ENCODE data around the gene PRSS23.

Gene PRSS23

DNA sequence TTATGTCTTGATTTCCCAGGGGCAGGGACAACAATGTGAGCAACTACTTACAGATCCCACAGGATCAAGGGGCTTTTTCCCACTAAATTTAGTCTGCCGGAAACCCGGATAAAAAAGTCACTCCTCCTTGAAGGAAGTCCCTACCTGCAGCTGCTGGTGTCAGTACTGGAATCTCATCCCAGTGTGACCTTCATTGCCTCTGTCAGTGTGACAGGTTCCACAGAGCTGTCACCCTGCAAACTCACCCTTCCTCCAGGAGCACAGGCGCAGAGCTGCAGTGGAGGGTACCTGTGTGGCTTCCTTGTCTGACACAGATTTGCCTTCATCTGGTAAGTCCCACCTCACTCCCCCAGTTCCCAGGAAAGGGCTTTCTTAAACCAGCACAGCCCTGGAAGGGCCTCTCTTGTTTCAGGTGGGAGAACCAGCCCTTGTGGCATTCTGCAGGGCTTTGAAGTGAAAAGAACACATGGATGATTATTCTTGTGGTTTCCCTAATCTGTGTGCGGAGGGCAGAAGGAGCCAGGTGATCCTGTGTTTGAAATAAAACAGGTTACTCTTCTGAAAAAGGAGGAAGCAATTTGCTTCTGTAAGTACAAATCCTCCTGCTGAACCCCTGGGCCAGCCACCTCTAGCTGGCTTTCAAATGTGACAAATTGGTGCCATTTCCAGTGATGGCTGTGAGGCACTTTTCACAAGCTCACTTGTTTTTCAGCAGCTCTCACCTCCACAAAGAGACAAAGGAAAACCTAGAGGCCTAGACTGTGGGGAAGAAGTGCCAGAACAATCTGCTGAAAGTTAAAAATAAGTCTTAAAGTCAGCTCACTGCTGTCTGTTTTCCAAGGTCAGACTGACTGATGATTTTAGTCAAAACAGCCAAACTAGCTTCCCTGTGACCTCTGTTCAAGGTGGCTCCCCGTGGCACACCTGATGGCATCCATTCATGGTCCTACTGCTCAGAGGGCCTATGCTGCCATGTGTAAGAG lies 9.2 kb upstream of the PRSS23 start:
- no peak for DNase-seq

GRCh38 chr11:86792150-86792549 lies 8.2 kb upstream of the PRSS23 start:
- DNase-seq: no peak

- no peak for DNase-seq
These were observed 7.0 kb upstream of the PRSS23 start for GRCh38 chr11:86793307-86793706.

DNA sequence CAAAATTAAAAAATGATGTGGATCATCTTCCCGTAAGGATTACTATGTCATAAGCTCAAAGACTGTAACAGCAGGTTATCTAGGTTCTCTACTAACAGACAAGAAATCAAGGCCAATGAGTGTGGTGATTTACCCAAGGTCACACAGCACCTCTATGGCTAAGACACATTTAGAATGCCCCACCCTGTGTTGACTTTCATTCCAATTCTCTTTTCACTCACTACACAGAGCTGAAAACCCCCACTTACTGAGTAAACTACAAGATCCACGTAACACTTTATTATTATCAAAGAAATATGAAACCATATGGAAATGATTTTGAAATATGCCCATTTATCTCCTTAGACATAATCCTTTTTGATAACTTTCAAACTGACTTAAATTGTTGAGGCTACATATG lies 4.8 kb upstream of the PRSS23 start:
- no peak for DNase-seq

- DNase-seq: no peak
These were observed 4.4 kb upstream of the PRSS23 start for GRCh38 chr11:86795949-86796348.

GRCh38 chr11:86797133-86797532 lies 3.2 kb upstream of the PRSS23 start:
- DNase-seq: no peak

- no peak for DNase-seq
These were observed 1.4 kb upstream of the PRSS23 start for GRCh38 chr11:86798988-86799387.

- DNase-seq: no peak
These were observed 664 bp upstream of the PRSS23 start for GRCh38 chr11:86799680-86800075.

DNA sequence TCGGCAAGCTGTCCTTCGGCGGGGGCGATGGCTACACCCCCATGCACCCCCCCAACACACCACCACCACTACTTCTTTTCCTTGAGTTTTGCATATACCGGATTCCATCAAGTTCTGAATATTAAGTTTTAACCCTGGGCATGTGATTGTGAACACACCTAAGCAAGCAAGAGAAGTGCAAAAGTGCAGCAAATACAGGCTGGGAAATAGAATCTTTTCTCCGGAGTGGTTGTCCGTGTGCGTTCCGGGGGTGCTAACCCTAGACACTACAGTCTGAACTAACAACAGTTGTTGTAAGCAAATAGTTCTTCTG lies 574 bp downstream of the PRSS23 start:
- DNase-seq: no peak

DNA sequence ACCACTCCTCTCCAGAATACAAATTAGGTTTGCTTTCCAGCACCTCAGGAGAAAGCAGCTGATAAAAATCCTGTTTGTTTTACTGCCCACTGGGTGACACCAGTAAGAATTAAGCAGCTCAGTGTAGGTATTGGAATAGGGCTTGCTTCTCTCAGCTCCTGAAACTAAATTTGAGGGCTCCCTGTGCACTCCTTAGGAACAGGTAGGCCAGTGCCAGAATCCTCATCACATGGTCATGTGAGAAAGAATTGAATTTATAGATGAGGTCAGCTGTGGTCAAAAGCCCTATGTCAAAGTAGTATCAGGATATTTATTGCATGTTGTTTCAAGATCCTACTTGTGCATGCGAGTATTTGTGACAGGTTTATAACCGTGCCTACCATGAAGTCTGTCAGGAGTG lies 1.0 kb downstream of the PRSS23 start:
- DNase-seq: no peak

DNA sequence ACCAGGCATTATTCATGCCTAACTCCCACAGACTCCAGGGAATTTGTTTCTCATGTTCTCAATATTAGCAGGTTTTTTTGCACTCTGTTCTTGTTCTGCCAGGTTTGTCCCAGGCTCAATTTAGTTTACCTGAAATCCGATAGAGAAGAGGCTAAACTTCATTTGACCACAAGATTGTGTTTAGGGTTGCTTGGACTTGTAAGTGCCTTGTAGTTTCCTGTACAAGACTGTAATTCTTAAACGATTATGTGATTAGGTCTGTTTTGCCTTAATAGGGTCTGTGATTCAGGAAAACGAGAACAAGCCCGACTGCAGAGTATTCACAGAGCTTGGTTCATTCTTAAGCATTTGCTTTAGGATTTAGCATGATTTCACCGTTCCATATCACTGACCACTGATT lies 1.8 kb downstream of the PRSS23 start:
- no peak for DNase-seq

DNA sequence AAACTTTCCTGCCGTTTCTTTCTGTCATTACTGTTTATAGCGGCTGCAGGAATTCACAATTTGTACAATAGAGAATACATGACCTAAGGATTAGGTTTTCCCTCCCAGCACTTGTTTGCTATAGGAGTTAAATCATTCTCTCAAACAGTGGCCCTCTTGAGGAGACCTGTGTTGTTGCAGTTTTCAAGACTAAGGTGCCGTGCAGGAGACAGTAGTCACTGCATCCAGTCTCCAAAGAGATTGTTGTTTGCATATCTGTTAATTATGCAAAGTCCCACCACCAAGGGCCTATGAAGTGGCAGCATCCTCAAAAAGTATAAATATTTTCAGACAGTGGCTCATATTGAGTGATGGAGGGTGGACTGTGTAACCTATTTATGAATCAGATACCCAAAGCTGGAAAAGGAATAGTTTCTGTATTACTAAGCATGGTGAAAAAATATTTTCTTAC lies 2.3 kb downstream of the PRSS23 start:
- DNase-seq: no peak

DNA sequence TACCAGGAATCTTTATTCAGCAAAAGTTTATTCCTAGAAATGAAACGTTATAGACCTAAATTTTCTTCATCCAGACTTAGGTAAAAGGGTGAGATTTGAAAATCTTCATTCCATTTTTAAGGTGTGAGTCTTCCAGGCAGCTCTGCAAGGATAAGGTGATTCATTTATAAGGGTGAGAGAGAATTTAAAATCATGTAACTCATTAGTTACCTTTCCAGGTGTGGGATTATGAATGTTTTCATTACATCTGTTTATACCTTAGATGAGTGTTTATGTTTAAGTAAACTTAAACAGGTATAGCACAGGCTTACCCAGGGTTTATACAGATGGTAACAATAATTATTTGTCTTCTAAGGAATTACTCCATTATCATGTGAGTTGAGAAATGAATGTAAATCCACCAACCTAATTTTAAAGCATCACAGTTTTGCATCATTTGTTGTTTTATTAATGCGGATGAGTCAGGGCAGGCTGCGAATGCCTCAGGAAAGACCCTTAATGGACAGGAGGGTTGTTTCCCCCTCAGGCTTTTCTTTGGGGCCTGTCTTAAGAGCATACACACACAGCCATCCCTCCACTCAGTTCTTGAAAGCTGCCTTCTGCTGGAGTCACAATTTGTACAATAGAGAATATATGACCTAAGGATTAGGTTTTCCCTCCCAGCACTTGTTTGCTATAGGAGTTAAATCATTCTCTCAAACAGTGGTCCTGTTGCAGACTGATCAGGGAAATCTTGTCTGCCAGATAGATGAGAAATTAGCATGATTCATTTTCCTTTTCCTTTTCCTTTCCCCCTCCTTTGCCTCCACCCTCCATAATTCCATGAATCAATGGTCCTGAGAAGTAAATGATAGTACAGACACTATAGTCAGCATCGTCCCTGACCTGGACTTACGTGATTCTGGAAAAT lies 3.0 kb downstream of the PRSS23 start:
- no peak for DNase-seq

- no peak for DNase-seq
These were observed 4.6 kb downstream of the PRSS23 start for GRCh38 chr11:86804951-86805350.

- DNase-seq: no peak
These were observed 5.5 kb downstream of the PRSS23 start for GRCh38 chr11:86805873-86806310.

GRCh38 chr11:86806903-86807302 lies 6.6 kb downstream of the PRSS23 start:
- no peak for DNase-seq

DNA sequence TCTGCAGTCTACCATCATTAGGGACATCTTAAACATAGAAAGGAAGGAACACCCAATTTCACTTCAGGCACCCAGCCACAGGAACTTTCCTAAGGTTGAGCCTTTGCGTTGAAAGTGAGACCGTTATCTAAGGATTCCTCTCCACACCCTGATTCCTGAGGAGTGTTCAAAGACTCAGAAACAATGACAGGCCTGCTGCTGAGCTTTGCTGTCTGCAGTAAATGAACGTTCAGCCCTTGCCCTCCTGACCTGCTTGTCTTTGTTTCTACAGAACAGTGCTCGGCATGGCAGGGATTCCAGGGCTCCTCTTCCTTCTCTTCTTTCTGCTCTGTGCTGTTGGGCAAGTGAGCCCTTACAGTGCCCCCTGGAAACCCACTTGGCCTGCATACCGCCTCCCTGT lies 7.0 kb downstream of the PRSS23 start:
- no peak for DNase-seq

DNA sequence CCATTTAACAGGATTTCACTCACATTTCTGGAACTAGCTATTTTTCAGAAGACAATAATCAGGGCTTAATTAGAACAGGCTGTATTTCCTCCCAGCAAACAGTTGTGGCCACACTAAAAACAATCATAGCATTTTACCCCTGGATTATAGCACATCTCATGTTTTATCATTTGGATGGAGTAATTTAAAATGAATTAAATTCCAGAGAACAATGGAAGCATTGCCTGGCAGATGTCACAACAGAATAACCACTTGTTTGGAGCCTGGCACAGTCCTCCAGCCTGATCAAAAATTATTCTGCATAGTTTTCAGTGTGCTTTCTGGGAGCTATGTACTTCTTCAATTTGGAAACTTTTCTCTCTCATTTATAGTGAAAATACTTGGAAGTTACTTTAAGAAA lies 9.2 kb downstream of the PRSS23 start:
- DNase-seq: no peak

DNA sequence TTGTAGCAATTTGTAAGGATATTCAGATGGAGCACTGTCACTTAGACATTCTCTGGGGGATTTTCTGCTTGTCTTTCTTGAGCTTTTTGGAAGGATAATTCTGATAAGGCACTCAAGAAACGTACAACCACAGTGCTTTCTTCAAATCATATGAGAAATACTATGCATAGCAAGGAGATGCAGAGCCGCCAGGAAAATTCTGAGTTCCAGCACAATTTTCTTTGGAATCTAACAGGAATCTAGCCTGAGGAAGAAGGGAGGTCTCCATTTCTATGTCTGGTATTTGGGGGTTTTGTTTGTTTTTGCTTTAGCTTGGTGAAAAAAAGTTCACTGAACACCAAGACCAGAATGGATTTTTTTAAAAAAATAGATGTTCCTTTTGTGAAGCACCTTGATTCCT lies 9.9 kb downstream of the PRSS23 start:
- no peak for DNase-seq

- no peak for DNase-seq
These were observed 11.4 kb downstream of the PRSS23 start for GRCh38 chr11:86811637-86812321.

- DNase-seq: no peak
These were observed 12.0 kb downstream of the PRSS23 start for GRCh38 chr11:86812322-86812670.

- no peak for DNase-seq
These were observed 12.6 kb downstream of the PRSS23 start for GRCh38 chr11:86812981-86813380.

GRCh38 chr11:86814775-86815174 lies 14.4 kb downstream of the PRSS23 start:
- DNase-seq: no peak
